Measurements from ENCODE around the gene VIP.

GRCh38 chr6:152750694-152751093 is at the start of gene VIP:
- TF ChIP-seq POLR2AphosphoS5 (IDR thresholded peaks at IDR 0.05; ENCODE audit: low read depth, low read length) (no peak), POLR2A (IDR thresholded peaks at IDR 0.05; ENCODE audit: low read depth, low read length) (no peak)
